SU-DHL-6 (cell line): Measurements from ENCODE around the gene EXOC3L4.

ENCODE experiments used
- H2AFZ ChIP-seq: fragments of 200-600 bp; sonication (generic); 2 replicates; pipeline ENCODE4 v1.6.1; 2014; ENCODE audit warnings: low read depth, mild to moderate bottlenecking, moderate library complexity, mixed read lengths, antibody characterized with exemption, low read length; ENCODE audit not compliant: severe bottlenecking
- H3F3A ChIP-seq: fragments of 200-600 bp; shearing (Covaris generic); 2 replicates; pipeline ENCODE4 v1.6.0; 2016; ENCODE audit warnings: antibody characterized with exemption, mild to moderate bottlenecking; ENCODE audit not compliant: insufficient read depth
- H3K27ac ChIP-seq: fragments of 200-600 bp; sonication (generic); 2 replicates; pipeline ENCODE4 v1.5.1; 2016; ENCODE audit warnings: low read depth, mild to moderate bottlenecking, low read length, moderate library complexity, mixed read lengths
- H3K27me3 ChIP-seq: fragments of 200-600 bp; sonication (generic), shearing (Covaris generic); 2 replicates; pipeline ENCODE4 v1.6.0; 2014; ENCODE audit warnings: mild to moderate bottlenecking, low read length
- H3K36me3 ChIP-seq: fragments of 200-600 bp; sonication (generic); 2 replicates; pipeline ENCODE4 v1.6.1; 2014; ENCODE audit warnings: mild to moderate bottlenecking, low read length, mixed read lengths
- H3K4me2 ChIP-seq: fragments of 300-600, 200-600 bp; shearing (Covaris generic), sonication (generic); 2 replicates; pipeline ENCODE4 v1.6.0; 2014; ENCODE audit warnings: low read length, low read depth, mild to moderate bottlenecking; ENCODE audit not compliant: poor library complexity, severe bottlenecking
- H3K4me3 ChIP-seq: fragments of 200-600 bp; sonication (generic); 2 replicates; pipeline ENCODE4 v1.5.1; 2014; ENCODE audit warnings: antibody characterized with exemption, low read length, mild to moderate bottlenecking, mixed read lengths; ENCODE audit not compliant: insufficient read depth, poor library complexity, severe bottlenecking
- H3K79me2 ChIP-seq: fragments of 200-600 bp; sonication (generic); 2 replicates; pipeline ENCODE4 v1.6.1; 2014; ENCODE audit warnings: mild to moderate bottlenecking, low read length, moderate library complexity; ENCODE audit not compliant: insufficient read depth
- H3K9ac ChIP-seq: fragments of 200-600 bp; sonication (generic); 2 replicates; pipeline ENCODE4 v1.7.0; 2014; ENCODE audit warnings: mild to moderate bottlenecking, low read length
- H3K9me2 ChIP-seq: fragments of 200-600 bp; sonication (generic); replicated peaks from 2 replicates; pipeline ENCODE4 v1.6.1; 2014; ENCODE audit warnings: low read length; ENCODE audit not compliant: insufficient read depth
- H3K9me3 ChIP-seq: fragments of 200-600 bp; sonication (generic); 2 replicates; pipeline ENCODE4 v1.6.1; 2014; ENCODE audit warnings: low read length, mixed read lengths; ENCODE audit not compliant: insufficient read depth
- H4K20me1 ChIP-seq: fragments of 200-600 bp; sonication (generic); 2 replicates; pipeline ENCODE4 v1.6.1; 2014; ENCODE audit warnings: low read depth, mild to moderate bottlenecking, antibody characterized with exemption, low read length, moderate library complexity, mixed read lengths
- CTCF ChIP-seq: fragments of 200-600 bp; sonication (generic); IDR thresholded peaks from one replicate; pipeline ENCODE4 v1.5.1; 2017; ENCODE audit warnings: antibody characterized with exemption, mild to moderate bottlenecking, low read length, moderate library complexity; ENCODE audit not compliant: insufficient read depth, poor library complexity, severe bottlenecking
- EZH2phosphoT487 ChIP-seq: fragments of 200-600 bp; sonication (generic), shearing (Covaris generic); conservative IDR thresholded peaks from 2 replicates; pipeline ENCODE4 v1.6.1; 2018; ENCODE audit warnings: mild to moderate bottlenecking, antibody characterized with exemption, low read length, moderate library complexity, mixed read lengths

The EXOC3L4 gene

GRCh38 chr14:103070971-103071542 lies 23.5 kb upstream of the EXOC3L4 start:
- H4K20me1 ChIP-seq, result no peaks in the 10 kb centered on the region
- no peaks in the 10 kb centered on the region for H3F3A ChIP-seq
- H3K36me3 ChIP-seq, result no peaks in the 10 kb centered on the region
- no peaks in the 10 kb centered on the region for H3K79me2 ChIP-seq
- H3K27ac ChIP-seq, result no peak overlapping the region
- H2AFZ ChIP-seq, result no peak overlapping the region
- TF ChIP-seq CTCF, result no peak
- TF ChIP-seq EZH2phosphoT487, result no peak
- no peak overlapping the region for H3K9ac ChIP-seq
- no peaks in the 10 kb centered on the region for H3K27me3 ChIP-seq
- no peak overlapping the region for H3K4me3 ChIP-seq
- H3K9me2 ChIP-seq, result no peaks in the 10 kb centered on the region
- no peaks in the 10 kb centered on the region for H3K9me3 ChIP-seq
- no peak overlapping the region for H3K4me2 ChIP-seq

- Histone ChIP-seq H3K27ac (no peak overlapping the region), H3K27me3 (no peaks in the 10 kb centered on the region), H3K9ac (no peak overlapping the region), H4K20me1 (no peaks in the 10 kb centered on the region), H3K9me2 (no peaks in the 10 kb centered on the region), H3K9me3 (no peaks in the 10 kb centered on the region), H3K4me3 (no peak overlapping the region), H2AFZ (no peak overlapping the region), H3K4me2 (no peak overlapping the region), H3K79me2 (no peaks in the 10 kb centered on the region), H3F3A (no peaks in the 10 kb centered on the region), H3K36me3 (no peaks in the 10 kb centered on the region)
- TF ChIP-seq EZH2phosphoT487, result no peak
- no peak for TF ChIP-seq CTCF
Measured at GRCh38 chr14:103071544-103072251, 22.8 kb upstream of the EXOC3L4 start.

GRCh38 chr14:103072595-103073366 lies 21.7 kb upstream of the EXOC3L4 start:
- no peaks in the 10 kb centered on the region for H3K9me2 ChIP-seq
- H3K27ac ChIP-seq, result no peak overlapping the region
- H3K4me3 ChIP-seq, result no peak overlapping the region
- no peaks in the 10 kb centered on the region for H3K79me2 ChIP-seq
- no peak overlapping the region for H2AFZ ChIP-seq
- no peaks in the 10 kb centered on the region for H3K9me3 ChIP-seq
- H3F3A ChIP-seq, result no peaks in the 10 kb centered on the region
- no peak overlapping the region for H3K9ac ChIP-seq
- no peak overlapping the region for H3K4me2 ChIP-seq
- TF ChIP-seq EZH2phosphoT487, result no peak
- TF ChIP-seq CTCF, result no peak
- no peaks in the 10 kb centered on the region for H3K27me3 ChIP-seq
- H4K20me1 ChIP-seq, result no peaks in the 10 kb centered on the region
- no peaks in the 10 kb centered on the region for H3K36me3 ChIP-seq
